Uterus (tissue), 2 donors: Measurements from ENCODE around the gene SMIM41.

Source experiments
- POLR2A ChIP-seq, 2 donors: fragments of 450-650 bp; IDR thresholded peaks; one replicate each; pipeline ENCODE4 v1.6.1; 2016; ENCODE audit warnings: antibody characterized with exemption in 2 of 2, mild to moderate bottlenecking in 1 of 2, moderate library complexity in 1 of 2
- TF ChIP-seq, protein P1 (sequence below), 4 experiments: fragments of 200-600 bp in 2 of 4; fragments of 450-650 bp in 2 of 4; sonication (generic) in 2 of 4; IDR thresholded peaks; one replicate each; pipeline ENCODE4 v1.5.1; 2016 to 2019; ENCODE audit warnings: antibody characterized with exemption in 4 of 4, mild to moderate bottlenecking in 2 of 4, moderate library complexity in 1 of 4

- TF ChIP-seq, protein P1, sequence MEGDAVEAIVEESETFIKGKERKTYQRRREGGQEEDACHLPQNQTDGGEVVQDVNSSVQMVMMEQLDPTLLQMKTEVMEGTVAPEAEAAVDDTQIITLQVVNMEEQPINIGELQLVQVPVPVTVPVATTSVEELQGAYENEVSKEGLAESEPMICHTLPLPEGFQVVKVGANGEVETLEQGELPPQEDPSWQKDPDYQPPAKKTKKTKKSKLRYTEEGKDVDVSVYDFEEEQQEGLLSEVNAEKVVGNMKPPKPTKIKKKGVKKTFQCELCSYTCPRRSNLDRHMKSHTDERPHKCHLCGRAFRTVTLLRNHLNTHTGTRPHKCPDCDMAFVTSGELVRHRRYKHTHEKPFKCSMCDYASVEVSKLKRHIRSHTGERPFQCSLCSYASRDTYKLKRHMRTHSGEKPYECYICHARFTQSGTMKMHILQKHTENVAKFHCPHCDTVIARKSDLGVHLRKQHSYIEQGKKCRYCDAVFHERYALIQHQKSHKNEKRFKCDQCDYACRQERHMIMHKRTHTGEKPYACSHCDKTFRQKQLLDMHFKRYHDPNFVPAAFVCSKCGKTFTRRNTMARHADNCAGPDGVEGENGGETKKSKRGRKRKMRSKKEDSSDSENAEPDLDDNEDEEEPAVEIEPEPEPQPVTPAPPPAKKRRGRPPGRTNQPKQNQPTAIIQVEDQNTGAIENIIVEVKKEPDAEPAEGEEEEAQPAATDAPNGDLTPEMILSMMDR (IDR thresholded peaks at IDR 0.05) = no peak
- peak in 1 of 2 donors; percentile 54 for TF ChIP-seq POLR2A (IDR thresholded peaks at IDR 0.05)
These were observed 68.0 kb downstream of the SMIM41 start for GRCh38 chr12:52147367-52147963.
